ENCODE results near the gene REXO5.
"Not testable (repeated sequence)": the region's sequence is repeated elsewhere in the genome, so short reads cannot be mapped to it uniquely, and the experiment has no call there.

REXO5 gene

DNA sequence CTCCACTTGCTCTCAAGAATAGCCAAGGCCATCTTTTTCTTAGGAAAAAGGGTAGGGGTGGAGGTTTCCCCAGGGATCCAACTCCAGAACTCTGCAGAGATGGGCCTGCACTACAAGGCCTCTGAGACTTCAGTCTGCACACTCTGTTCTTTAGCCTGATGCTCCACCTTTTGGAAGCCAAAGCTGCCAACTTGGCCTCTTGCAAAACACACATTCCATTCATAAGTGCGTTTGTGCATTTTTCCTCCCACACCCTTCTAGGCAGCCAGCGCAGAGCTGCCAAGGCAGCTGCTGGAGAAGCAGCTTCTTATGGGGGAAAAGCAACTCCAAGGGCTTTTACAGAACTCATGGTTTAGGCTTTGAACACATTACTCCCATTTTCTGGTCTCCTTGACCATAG, 45.3 kb downstream of the REXO5 start:
- no peak for DNase-seq

DNA sequence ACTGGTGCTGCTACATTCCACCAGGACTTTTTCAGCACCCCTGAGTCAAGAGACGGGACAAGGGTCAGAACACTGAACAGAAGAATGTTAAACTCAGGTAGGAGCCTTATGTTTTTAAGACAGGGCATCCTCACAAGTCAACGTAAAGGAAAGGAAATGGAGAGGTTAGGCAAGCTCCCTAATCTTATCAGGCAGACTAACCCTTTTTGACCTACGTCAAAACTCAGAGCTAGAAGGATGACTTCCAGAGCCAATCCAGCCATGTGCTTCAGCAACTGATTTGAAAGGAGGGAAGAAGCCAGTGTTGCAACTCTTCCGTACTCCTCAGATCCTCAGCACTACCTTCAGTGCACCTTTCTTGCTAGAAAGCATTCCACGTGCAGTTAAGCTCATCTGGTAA, 46.8 kb downstream of the REXO5 start:
- no peak for DNase-seq

DNA sequence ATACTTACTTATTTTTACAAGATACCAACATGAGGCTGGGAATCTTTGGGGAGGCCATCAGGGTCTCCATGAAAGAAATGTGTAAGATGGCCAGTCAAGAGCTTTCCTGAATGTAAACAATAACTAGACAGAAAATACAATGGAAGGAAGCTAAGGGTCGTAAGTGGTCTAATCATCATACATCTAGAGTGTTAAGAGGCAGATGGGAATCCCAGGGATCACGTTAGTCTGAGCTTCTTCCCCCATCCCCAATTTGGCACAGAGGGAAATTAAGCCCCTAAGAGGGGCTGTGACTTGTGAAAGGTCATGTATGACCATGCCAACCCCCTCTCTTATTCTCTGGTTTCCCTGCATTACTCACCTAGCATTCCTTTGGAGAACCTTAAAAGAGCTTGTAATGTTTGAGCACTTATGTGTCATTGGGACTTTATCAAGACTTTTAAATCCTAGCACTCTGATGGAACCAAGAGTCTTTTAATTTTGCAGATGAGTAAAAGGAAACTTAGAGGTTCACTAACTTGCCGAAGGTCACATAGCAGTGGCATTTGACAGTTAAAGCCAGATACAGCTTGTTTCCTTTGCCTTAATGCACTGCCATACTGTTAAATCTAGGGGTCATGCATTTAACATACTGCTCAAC, 47.8 kb downstream of the REXO5 start:
- no peak for DNase-seq

DNA sequence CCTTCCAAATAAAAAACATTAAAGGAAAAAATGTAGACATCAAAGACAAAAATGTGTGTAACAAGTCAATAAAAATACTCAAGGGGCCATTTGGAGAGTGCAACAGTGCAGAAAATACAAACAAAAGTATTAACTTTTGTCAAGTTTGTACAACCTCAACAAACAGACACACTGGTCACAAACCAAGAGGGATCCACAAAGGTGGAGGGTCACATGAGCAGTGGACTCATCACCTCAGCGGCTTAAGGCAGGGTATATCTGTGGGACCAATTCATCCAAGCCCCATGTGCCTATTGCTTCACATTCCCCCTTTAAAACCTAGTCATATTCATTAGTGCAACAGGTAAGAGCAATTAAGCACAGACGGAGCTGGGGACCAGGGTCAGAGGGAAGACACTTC, 48.6 kb downstream of the REXO5 start:
- DNase-seq, result no peak

DNA sequence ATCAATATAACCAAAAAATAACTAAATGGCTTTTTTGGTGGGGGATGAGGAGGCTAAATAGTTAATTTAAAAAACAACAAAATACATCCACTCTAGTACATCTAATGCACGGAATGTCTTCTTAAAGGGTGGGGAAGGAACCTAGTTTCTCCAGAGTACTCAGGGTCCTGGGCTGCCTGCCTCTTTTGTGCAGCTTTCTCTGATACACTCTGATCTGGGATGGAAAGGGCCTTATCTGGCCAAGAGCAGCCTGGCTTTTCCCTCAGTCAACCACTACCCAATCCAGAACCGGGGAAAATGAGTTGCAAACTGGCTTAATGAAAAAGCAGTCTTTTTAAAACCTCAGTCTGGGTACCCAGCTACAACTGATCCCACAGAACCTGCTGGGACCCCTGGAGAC, 51.0 kb downstream of the REXO5 start:
- DNase-seq, result no peak

DNA sequence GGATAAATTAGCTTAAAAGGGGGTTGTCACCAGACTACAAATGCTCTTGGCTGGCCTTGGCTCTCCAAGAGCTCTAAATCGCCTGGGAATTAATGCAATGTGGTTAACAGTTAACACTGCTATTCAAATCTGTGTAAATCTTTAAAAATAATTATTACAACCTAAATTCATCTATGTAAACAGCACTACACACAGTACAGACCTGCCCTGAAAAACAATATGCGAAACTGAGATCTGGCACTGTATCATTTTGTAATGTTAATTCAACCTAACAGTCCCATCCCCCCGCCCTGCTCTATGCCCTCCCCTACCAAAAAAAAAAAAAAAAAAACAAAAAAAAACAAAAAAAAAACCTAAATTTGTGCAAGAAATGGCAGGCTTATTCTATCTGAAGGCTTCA, 52.9 kb downstream of the REXO5 start:
- no peak for DNase-seq

DNA sequence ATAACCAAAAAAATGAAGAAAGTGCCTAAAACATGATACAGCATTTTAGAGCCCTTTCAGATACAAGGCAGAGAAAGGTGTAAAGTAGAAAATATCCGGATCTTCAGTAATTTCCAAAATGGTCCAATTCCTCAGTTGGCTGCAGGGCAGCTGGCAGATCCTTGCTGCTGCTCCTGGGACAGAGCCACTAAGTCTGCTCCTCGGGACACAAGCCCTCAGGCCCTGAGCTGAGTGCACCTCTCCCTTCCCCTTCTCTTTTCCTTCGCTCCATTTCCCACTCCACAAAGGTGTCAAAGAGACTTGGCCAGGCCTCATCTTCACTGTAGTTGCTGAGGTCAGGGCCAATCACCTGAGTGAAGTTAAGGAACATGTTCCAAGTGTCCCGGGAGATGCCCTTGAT, 53.4 kb downstream of the REXO5 start:
- DNase-seq, result no peak

DNA sequence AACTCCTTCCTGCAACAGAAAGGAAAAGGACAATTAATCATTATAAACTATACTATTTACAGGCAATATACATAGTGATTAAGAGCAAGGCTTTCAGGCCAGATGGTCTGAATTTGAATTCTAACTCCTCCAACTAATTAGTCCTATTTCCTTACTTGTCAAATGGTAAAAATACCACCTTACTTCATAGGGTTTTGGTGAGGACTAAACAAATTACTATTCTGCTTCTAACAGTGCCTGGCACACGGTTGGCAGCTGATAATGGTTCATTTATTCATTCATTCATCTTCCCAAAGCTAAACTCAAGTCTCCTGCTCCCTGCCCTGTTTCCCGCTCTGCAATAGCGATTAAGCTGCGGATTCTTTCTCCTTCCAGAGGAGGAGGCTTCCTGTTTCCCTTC, 54.0 kb downstream of the REXO5 start:
- no peak for DNase-seq

DNA sequence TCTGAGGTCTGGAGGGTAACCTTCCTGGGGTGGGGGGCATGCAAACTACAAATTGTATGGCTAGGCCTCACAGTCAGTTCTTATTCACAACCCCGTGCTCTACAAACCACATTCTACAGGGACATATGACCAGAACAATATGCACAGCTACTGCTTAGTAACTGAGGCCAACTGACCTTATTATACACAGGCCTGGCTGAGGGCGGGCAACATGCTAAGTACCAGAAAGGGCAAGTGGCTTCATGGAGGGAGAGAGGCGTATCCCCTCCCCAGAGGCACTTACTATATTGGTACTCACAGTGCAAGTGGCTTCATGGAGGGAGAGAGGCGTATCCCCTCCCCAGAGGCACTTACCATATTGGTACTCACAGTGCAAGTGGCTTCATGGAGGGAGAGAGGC, 54.7 kb downstream of the REXO5 start:
- DNase-seq, result not testable (repeated sequence)

DNA sequence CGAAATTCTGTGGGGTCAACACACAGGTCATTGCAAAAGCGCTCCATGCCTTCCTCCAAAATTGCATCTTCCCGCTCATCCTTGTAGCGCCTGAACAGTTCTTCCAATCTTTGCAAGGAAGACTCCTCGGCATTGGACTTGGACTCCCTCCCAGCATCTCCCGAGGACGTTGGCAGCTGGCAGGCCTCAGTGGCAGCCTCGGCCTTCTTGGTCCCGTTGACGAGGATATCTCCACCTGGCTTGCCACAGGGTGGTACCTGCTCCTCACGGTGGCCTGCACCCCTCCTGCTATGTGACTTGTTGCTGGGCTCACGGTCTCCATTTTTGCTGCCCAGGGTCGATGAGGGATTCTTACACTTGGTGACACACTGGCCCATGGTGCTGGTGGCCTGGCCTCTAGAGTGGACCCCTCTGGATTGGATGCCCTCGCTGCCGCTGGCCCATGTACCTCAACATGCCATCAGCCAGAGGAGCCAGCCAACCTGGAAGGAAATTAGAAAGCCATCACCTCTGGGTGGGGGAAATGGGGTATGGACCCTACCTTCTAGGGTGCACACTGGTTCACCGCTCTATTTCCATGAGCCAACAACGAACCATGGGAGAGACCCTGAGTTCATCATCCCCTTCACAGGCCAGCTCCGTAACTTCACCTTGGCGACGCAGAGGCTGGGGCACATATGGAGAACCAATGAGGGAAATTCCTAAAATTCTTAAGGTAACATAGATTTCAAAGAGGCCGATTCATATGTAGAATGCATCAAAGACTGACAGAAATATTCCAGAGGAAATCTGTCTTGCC, 56.0 kb downstream of the REXO5 start:
- no peak for DNase-seq

DNA sequence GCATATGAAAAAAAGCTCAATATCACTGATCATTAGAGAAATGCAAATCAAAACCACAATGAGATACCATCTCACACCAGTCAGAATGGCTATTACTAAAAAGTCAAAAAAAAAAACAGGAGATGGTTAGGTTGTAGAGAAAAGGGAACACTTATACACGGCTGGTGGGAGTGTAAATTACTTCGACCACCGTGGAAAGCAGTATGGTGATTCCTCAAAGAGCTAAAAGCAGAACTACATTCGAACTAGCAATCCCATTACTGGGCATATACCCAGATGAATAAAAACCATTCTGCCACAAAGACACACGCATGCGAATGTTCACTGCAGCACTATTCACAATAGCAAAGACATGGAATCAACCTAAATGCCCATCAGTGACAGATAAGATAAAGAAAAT, 58.0 kb downstream of the REXO5 start:
- not testable (repeated sequence) for DNase-seq

DNA sequence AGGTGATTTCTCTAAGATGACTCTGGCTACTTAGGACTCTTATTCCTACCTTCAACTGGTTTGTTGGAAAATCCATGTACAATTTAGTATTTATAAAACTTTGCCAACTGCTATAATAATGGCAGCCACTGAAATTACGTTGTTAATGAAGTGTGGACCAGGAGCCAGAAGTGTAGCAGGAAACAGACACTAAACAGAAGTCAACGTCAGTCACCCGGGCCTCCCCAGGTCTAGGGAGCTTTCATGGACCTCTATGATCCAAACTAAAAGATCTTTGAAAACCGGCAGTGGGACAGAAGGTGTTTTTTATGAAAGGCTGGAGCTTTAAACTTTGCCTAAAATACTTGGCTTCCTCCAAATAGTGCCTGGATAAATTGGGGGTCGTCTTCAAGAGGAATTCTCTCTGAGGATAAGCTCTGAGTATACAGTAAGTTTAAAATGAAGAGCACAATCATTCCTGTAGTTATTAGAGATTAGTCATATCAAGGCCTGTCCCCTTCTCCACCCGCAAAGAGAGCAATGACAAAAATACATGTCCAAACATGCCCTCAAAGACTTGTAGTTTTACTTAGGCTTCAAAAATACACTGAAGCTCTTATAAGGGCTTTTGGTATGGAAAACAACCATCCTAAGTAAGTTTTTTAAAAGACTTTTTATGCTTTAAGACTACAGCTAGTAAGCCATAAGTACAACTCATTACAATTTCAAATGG, 59.2 kb downstream of the REXO5 start:
- DNase-seq, result no peak

DNA sequence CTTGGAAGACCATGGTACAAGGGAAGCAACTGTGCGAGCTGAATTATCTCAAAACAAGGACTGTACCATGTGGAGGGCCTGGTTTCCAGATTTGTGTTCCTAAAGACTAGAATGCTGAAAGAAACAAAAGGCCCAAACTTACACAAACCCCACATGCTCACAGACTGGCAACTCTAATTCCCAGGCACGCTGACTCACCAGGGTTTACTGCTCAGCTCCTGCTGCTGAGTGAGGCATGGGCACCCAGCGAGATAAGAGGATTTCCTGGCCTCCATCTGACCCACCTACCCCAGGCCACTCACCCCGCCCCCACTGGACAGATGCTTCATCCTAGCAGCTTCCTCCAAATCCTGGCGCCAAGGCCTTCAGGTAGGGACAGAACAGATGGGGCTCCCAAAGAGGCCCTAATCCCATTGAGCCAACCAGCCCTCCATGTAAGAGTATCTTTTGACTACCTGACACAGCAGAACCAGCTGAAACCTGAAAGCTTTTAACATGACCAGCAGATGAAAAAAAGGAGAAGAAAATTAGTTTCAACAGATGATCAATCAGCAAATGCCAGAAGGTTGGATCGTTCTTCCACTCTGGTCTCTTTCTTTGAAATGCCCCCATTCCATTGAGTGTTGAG, 59.9 kb downstream of the REXO5 start:
- DNase-seq, result no peak

DNA sequence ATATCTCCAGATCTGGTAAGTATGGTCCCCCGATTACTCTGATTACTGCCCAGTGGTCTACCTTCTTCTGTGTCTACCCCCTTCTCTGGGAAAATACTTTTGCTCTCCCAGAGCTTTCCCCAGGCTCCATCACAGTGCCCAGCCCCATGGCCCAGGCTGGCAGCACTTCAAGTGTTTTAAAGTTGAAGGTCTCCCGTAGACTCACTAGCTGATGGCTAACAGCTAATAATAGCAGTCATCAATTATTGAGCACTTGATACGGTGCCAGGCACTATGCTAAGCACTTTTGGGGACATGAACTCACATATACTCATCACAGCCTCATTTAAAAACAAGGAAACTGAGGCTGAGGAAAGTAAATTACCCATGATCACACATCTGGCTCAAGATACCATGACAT, 60.5 kb downstream of the REXO5 start:
- no peak for DNase-seq

DNA sequence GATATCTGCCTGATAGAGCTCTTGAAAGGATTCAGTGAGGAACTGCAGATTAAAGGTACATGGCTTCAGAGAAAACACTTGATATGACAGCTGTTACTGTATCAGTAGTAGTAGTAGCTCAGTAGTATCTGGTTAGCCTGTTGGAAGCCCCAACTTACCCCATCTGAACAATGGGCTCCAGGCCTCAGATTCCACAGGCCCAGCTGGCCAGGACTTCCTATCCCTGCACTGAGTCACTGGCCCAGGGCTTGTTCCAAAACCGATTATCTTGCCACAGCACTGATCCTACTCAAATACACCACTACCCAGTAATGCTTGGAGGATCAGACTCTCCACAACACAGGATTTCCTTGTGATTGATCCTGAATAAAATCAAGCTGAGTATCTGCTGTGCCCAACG, 61.3 kb downstream of the REXO5 start:
- no peak for DNase-seq

DNA sequence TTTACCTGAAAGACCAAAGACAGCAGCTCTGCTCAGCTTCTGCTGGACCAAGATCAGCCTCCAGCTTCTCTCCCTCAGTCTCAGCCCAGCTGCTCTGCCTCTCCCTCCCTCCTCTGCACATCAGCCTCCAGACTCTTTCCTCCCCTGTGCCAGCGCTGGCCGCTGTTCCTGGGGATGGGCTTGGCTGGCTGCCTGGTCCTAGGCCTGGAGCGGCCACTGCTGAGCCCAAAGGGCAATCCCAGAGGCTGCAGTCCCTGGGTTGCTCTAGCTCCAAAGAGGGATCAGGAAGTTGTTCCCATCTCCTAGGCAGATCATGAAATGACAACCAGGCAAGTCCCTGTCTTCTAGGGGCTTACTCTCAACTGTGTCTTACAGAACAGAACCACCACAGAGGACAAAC, 62.6 kb downstream of the REXO5 start:
- DNase-seq, result no peak

DNA sequence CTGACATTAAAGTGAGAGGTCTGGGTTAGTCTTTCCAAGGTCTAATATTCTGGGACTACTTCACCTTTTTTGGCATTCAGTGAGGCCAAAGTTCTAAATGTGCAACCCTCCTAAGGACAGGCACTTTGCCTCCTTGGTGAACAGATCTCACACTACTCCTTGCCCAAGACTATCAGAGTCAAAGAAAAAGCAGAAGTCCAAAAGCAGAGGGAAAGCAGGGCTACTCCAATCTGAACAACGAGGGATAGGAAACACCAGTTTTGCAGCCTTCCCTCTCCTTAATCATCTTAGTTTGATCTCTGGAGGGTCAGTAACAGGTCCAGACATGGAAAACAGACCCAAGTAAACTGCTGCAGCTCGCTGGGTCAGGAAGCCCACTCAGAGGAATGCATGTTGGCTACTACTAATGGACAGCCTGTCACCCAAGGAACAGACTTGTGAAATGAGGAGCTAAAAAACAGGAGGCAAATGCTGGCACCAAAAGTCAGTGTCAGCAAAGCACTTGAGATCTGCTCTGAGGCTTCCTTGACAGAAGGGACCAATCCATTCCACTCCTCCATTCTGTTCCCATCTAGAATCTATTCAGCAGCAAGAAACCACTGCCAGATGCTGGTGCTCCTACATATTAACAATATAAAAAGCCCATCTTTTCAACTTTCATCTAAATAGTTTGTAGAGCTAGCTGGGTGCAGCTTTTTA, 63.9 kb downstream of the REXO5 start:
- DNase-seq, result no peak

DNA sequence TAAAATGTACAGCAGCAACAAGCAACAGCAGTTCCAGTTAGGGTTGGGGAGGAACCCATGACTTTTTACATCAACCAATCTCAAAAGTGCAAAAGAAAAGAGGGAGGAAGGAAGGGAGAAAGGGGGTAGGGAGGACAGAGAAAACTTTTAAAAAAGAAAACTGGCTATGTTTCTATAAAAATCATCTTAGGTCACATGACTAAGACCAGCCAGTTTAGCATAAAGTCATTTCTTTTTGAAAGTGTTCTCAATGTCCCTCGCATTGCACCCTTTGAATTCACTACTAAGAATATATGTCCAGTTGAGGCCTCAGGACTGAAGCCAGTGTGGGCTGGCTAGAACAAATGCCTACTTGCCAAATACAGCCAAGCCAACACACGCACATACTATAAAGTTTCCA, 64.9 kb downstream of the REXO5 start:
- no peak for DNase-seq

DNA sequence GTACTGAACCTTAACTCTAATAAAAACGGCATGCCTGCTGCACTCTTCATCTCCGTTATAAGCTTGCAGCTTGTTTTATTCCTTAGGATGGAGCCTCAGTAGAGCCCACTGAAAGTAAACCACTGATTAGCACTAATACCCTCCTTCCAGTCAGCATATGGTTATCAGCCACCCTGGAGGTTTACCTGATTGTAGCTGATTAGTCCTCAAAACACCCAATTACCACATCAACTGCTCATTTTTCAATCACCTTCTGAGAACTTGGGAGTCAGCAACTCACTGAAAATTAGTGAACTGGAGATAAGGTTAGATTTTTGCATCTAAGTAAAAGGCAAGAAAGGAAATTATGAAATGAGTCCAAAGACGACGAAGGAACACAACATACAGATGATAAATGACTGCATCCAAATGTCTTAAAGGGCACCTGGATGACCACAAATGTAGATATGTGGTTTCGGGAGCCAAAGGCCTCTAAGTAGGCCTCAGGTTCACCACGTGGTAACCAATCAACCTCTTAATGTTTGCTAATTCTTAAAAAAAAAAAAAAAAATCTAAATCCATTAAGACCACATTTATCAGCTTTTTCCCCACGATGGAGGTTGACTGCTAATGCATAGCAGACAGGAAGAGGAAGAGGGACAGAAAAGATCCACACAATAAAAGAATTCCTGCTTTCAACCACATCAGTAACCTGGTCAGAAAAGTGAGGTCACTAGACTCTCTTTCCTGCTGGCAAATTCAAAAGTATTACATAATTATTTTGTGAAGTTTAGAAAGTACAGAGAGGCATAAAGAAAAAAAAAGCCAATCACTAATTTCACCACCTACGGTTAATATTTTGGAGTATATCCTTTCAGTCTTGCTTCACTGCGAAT, 65.9 kb downstream of the REXO5 start:
- DNase-seq, result no peak

DNA sequence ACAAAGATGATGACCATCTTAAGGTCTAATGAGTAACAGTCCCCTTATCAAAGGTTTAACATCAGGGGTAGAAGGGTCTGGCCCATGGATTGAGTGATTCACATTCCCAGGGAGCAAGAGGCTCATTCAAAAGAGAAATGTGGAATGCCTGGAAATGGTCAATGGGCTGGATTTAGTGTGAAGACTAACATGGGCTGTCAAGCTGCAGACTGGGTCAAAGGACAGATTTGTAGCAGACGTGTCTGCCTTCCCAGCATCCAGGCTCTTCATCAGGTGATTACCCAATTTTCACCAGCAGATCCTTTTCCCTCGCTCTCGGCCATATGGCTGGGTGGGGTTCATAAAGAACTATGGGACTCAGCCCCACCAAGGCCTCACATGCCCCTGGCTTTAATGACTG, 67.0 kb downstream of the REXO5 start:
- no peak for DNase-seq

DNA sequence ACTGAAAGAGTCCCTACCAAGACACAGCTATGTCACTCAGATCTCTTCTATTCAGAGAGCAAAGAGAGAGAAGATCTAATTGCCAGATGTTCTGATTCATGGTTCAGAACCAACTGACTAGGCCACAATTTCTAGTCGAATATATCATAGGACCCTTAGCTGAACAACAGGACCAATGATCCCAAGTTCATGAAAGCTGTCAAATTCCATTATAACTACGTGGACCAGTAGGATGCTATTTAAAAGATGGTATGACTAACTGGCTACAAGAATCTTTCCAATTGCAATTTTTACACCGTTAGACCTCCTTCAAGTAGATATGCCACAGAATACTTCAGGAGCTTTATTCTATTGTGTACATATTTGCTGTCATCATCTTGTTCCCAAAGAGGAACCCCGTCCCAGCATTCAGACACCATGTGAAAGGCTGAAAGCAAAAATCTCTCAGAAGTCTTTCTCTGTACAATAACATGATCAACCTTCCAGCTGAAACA, 67.8 kb downstream of the REXO5 start:
- no peak for DNase-seq

DNA sequence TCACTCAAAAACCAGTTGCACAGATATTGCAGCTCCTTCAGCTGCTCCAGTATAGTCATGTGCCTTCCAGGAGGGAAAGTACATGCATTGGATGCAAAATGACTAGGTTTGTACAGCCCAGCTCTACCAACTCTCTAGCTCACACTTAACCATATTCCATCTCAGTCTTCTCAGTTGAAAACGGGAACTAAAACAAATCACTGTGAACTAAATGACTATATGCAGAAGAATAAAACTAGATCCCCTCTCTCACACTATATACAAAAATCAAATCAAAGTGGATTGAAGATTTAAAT, 69.0 kb downstream of the REXO5 start:
- no peak for DNase-seq

Data from NCI-H526 (cell line).